Measurements from ENCODE around the gene NHLRC2. TPM values are rescaled to one million over a fixed set of nuclear protein-coding genes. Genes with fewer than 3 reads are reported as not detected.

The NHLRC2 gene
- total and polyA plus RNA-seq, 9 donors: 5.8 to 71.7 (median 43.8) TPM

GRCh38 chr10:113907166-113907565 lies 52.7 kb downstream of the NHLRC2 start:
- no peaks in the 10 kb centered on the region for H3K27me3 ChIP-seq
- H3K4me1 ChIP-seq (ENCODE audit: insufficient read depth): no peaks in the 10 kb centered on the region
- DNase-seq: no peak
- H3K9me3 ChIP-seq: no peaks in the 10 kb centered on the region
- TF ChIP-seq CTCF (IDR thresholded peaks at IDR 0.05) (no peak), POLR2A (IDR thresholded peaks at IDR 0.05) (no peak), EP300 (IDR thresholded peaks at IDR 0.05) (no peak)
- no peaks in the 10 kb centered on the region for H3K36me3 ChIP-seq
- 80 to 88% (median 86%) methylated on average over 3 of the region's 3 CpGs for WGBS, 3 donors
- intact Hi-C loops (cut with DNase I): no loop called here
- H3K27ac ChIP-seq: no peak overlapping the region
- H3K4me3 ChIP-seq: no peak overlapping the region

- Histone ChIP-seq H3K27ac (no peak overlapping the region), H3K36me3 (no peaks in the 10 kb centered on the region), H3K4me1 (ENCODE audit: insufficient read depth) (no peaks in the 10 kb centered on the region), H3K9me3 (no peaks in the 10 kb centered on the region), H3K4me3 (no peak overlapping the region), H3K27me3 (no peaks in the 10 kb centered on the region)
- DNase-seq: no peak
- TF ChIP-seq CTCF (IDR thresholded peaks at IDR 0.05) (no peak), POLR2A (IDR thresholded peaks at IDR 0.05) (no peak)
- intact Hi-C loops (cut with DNase I): no loop called here
- 91 to 96% (median 94%) methylated on average over 1 of the region's 1 CpG for WGBS, 3 donors
These were observed 53.8 kb downstream of the NHLRC2 start for GRCh38 chr10:113908236-113908635.

GRCh38 chr10:113911113-113911512 lies 56.7 kb downstream of the NHLRC2 start:
- no peaks in the 10 kb centered on the region for H3K27me3 ChIP-seq
- 67 to 85% (median 81%) methylated on average over 1 of the region's 1 CpG for WGBS, 3 donors
- no peaks in the 10 kb centered on the region for H3K4me1 ChIP-seq (ENCODE audit: insufficient read depth)
- H3K27ac ChIP-seq: no peak overlapping the region
- H3K36me3 ChIP-seq: no peaks in the 10 kb centered on the region
- no peak overlapping the region for H3K4me3 ChIP-seq
- no peaks in the 10 kb centered on the region for H3K9me3 ChIP-seq
- TF ChIP-seq CTCF (IDR thresholded peaks at IDR 0.05) (no peak), POLR2A (IDR thresholded peaks at IDR 0.05) (no peak), EP300 (IDR thresholded peaks at IDR 0.05) (no peak)
- intact Hi-C loops (cut with DNase I): no loop called here
- DNase-seq: no peak

- H3K9me3 ChIP-seq: no peaks in the 10 kb centered on the region
- TF ChIP-seq EP300 (IDR thresholded peaks at IDR 0.05) (no peak), CTCF (IDR thresholded peaks at IDR 0.05) (no peak), POLR2A (IDR thresholded peaks at IDR 0.05) (no peak)
- H3K4me3 ChIP-seq: no peak overlapping the region
- WGBS, 3 donors: 91 to 96% (median 93%) methylated on average over 6 of the region's 6 CpGs
- H3K36me3 ChIP-seq: no peaks in the 10 kb centered on the region
- intact Hi-C loops (cut with DNase I): no loop called here
- no peaks in the 10 kb centered on the region for H3K4me1 ChIP-seq (ENCODE audit: insufficient read depth)
- no peaks in the 10 kb centered on the region for H3K27me3 ChIP-seq
- DNase-seq: no peak
- H3K27ac ChIP-seq: no peak overlapping the region
These were observed 57.4 kb downstream of the NHLRC2 start for GRCh38 chr10:113911839-113912238.

- WGBS, 3 donors: 92 to 95% (median 93%) methylated on average over 7 of the region's 7 CpGs
- no peak for DNase-seq
- H3K27me3 ChIP-seq: no peaks in the 10 kb centered on the region
- intact Hi-C loops (cut with DNase I): no loop called here
- no peak overlapping the region for H3K27ac ChIP-seq
- H3K36me3 ChIP-seq: no peaks in the 10 kb centered on the region
- TF ChIP-seq EP300 (IDR thresholded peaks at IDR 0.05) (no peak), POLR2A (IDR thresholded peaks at IDR 0.05) (no peak), CTCF (IDR thresholded peaks at IDR 0.05) (no peak)
- no peak overlapping the region for H3K4me3 ChIP-seq
- H3K9me3 ChIP-seq: no peaks in the 10 kb centered on the region
- no peaks in the 10 kb centered on the region for H3K4me1 ChIP-seq (ENCODE audit: insufficient read depth)
These were observed 58.1 kb downstream of the NHLRC2 start for GRCh38 chr10:113912582-113912981.

All from ovary (tissue), 9 donors.